ENCODE measurements around the gene RBFA.

RBFA gene

DNA sequence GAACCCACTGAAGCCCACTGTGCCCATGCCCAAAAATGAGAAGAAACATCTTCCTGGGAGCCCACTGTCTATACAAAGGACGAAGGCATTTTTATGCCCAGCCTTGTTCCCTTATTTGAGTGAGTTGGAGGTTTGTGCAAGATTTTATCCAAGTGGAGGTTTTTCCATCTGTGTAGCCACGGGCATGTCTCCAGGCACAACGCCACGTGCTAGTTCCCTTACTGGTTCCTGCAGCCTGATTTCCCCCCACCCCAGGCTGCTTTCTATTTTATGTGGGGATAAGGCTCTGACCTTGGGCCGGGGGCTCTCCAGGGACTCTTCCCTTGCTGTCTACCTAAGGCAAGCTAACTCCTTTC lies 23.7 kb upstream of the RBFA start:
- TF ChIP-seq GATA3 (IDR thresholded peaks at IDR 0.05; ENCODE audit: low read depth, low read length) (no peak), GATA2 (IDR thresholded peaks at IDR 0.05; ENCODE audit: low read depth, low read length) (no peak)

DNA sequence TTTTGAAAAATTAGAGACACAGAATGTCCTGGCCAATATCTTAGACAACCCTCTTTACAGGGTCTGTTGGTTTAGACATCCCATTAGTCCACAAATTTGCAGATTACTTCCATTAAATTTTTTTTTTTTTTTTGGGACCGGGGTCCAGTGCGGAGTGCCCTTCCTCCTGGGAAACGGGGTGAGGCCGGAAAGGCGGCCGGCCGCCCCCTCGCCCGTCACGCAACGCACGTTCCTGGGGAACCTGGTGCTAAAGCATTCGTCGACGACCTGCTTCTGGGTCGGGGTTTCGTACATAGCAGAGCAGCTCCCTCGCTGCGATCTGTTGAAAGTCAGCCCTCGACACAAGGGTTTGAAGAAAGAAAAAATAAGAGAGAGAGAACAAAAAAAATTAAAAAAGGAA lies 21.5 kb upstream of the RBFA start:
- TF ChIP-seq GATA3 (IDR thresholded peaks at IDR 0.05; ENCODE audit: low read depth, low read length) (no peak), GATA2 (IDR thresholded peaks at IDR 0.05; ENCODE audit: low read depth, low read length) (no peak)

DNA sequence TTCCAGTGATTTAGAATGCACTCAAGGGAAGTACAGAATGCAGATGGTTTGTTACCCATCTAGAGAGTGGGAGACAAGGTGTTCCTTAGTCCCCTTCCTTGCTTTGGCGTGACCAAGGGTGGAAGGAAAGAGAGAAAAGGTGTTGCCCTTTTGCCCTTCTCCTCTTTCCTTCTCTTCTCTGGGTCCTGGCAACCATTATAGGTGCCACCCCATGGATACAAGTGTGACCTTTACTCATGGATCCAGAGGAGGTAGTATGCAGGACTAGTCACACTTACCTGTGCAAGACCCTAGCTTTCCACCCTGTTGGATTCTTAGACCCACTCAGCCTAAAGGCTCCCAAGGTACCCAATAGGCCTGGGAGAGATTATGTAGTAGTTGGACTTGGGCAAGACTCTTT lies 11.6 kb upstream of the RBFA start:
- no peak for TF ChIP-seq GATA2 (IDR thresholded peaks at IDR 0.05; ENCODE audit: low read depth, low read length)
- no peak for TF ChIP-seq GATA3 (IDR thresholded peaks at IDR 0.05; ENCODE audit: low read depth, low read length)

DNA sequence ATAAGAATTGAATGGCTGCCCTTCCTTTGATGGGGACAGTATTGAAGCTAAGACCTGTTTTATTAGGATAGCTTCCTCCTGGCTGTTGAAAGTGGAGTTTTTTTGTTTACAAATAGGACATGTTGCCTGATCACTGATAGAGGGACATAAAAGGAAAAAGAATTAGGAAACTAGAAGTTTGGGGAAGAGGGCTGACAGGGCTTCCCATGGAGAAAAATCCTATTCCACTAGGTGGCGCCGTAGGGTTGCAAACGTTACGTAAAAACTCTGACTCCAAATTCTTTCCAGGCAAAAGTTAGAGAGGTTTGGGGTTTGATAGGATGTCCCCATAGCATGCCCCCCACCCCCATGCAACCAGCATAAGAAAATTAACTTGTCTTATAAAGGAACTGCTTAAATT lies 11.1 kb upstream of the RBFA start:
- no peak for TF ChIP-seq GATA3 (IDR thresholded peaks at IDR 0.05; ENCODE audit: low read depth, low read length)
- TF ChIP-seq GATA2 (IDR thresholded peaks at IDR 0.05; ENCODE audit: low read depth, low read length), result no peak

DNA sequence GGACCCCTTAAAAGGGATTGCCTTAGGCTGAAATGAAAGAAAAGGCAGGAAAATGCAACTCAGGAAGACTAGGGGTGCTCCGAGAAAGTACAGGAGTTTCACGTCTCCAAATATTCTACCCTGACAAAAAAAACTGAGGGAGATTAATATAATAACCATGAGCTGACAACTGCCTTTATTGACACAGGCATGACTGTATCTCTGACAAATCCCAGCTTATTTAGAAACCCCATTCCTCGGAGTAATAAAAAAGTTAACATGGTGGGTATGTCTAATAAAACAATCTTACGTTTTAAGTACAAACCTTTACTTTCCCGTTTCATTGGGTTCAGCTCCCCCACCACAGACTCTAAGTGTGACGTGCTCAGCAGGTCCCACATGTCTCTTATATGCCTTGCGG lies 7.9 kb upstream of the RBFA start:
- TF ChIP-seq GATA2 (IDR thresholded peaks at IDR 0.05; ENCODE audit: low read depth, low read length) (no peak), GATA3 (IDR thresholded peaks at IDR 0.05; ENCODE audit: low read depth, low read length) (no peak)

DNA sequence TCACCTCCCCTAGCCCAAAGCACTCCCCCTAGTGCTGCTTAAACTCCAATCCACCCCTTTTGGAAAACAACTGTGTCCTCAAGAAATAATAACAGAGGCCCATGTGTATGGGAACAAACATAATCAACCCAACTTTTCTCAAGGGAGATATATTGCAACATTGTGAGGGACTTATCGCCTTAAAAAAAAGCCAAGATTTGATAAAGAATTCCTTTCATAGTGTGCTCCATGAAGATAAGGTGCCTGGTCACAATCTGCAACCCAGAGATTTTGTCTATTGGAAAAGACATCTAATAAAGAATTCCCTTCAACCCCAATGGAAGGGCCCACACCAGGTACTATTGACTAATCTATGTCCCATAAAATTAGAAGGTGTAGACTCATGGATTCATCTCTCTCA lies 4.5 kb upstream of the RBFA start:
- TF ChIP-seq GATA3 (IDR thresholded peaks at IDR 0.05; ENCODE audit: low read depth, low read length) (no peak), GATA2 (IDR thresholded peaks at IDR 0.05; ENCODE audit: low read depth, low read length) (no peak)

DNA sequence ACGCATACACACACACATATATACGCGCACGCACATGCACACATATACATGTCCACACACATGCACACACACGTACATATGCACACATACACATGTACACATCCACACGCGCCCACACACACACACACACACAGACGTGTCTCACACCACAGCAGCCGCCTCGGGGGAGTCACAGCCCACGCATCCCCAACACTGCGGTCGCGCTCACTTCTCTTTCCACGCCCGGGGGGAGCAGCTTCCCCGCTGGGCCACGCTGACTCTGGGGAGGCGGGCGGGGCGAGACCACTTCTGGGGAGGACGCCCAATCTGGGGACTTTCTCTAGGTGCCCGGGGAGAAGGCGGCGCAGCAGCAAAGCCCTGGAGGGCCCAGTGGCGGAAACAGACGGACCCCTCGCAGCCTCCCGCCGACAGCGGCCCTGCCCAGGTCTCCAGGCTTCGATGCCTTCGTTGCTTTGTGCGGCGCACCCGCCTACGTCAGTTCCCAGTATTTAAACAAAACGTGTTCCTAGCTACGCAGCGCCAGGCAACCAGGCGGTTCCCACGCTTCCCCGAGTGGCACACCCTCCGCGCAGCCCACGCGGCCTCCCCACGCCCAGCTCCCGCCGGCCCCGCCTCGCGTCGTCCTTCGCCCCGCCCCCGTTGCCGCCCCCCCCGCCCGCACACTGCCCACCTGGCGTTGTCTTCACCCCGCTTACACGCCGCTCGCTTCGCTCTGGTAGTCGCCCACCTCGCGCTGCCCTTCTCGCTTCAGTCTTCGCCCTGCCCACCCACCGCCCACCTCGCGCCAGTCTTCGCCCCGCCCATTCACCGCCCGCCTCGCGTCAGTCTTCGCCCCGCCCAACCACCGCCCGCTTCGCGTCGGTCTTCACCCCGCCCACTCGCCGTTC lies 810 bp upstream of the RBFA start:
- no peak for TF ChIP-seq GATA3 (IDR thresholded peaks at IDR 0.05; ENCODE audit: low read depth, low read length)
- no peak for TF ChIP-seq GATA2 (IDR thresholded peaks at IDR 0.05; ENCODE audit: low read depth, low read length)

DNA sequence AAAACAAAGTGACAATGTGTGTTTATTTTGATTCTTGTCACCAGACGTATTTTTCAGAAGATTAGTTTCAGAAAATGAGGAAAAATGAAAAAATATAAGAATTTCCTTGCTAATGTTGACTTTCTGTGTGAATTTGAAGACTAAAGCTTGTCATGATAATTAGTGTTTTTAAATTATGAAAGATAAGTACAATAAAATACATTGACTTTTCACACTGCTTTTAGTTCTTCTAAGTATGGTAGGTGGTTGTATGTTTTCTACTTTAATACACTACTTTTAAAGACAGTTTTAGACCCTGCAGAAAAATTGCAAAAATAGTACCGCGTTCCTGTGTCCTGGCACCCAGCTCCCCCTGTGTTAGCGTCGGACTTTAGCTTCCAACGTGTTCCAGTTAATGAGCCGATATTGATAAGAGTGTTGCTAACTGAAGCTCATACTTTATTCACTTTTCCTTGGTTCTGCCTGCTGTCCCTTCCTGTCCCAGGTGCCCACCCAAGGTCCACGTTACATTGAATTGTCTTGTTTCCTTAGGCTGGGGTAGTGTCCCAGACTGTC lies 695 bp downstream of the RBFA start:
- TF ChIP-seq GATA3 (IDR thresholded peaks at IDR 0.05; ENCODE audit: low read depth, low read length) (no peak), GATA2 (IDR thresholded peaks at IDR 0.05; ENCODE audit: low read depth, low read length) (no peak)

DNA sequence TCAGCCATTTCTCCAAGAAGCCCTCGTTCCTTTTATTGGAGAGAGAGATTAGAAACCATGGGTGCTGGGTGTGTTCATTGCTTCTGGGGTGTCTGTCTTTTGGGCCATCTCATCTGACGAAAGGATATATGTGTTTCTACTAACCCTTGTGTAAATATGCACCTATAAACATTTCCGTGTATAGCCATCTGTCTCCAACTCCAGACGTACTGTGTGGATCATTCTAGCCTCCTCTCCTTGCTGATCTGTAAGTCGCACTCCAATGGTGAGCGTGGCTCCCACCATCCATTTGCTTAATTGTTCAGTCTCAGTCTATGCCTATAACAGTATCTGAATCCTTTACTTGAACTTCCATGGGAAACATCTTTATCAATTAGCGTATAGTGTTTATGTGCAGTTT lies 1.8 kb downstream of the RBFA start:
- TF ChIP-seq GATA3 (IDR thresholded peaks at IDR 0.05; ENCODE audit: low read depth, low read length), result no peak
- TF ChIP-seq GATA2 (IDR thresholded peaks at IDR 0.05; ENCODE audit: low read depth, low read length), result no peak

DNA sequence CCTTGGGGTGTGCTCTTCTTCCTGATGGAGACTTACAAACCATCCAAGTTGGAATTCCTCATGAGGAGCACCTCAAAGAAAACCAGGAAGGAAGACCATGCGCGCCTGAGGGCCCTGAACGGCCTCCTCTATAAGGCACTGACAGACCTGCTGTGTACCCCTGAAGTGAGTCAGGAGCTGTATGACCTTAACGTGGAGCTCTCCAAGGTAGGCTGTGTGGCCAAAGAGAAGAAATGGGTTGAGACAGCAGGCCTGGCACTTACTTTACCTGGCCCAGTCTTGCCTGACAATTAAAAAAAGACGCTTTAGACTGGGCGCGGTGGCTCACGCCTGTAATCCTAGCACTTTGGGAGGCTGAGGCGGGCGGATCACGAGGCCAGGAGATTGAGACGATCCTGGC lies 3.1 kb downstream of the RBFA start:
- no peak for TF ChIP-seq GATA2 (IDR thresholded peaks at IDR 0.05; ENCODE audit: low read depth, low read length)
- no peak for TF ChIP-seq GATA3 (IDR thresholded peaks at IDR 0.05; ENCODE audit: low read depth, low read length)

DNA sequence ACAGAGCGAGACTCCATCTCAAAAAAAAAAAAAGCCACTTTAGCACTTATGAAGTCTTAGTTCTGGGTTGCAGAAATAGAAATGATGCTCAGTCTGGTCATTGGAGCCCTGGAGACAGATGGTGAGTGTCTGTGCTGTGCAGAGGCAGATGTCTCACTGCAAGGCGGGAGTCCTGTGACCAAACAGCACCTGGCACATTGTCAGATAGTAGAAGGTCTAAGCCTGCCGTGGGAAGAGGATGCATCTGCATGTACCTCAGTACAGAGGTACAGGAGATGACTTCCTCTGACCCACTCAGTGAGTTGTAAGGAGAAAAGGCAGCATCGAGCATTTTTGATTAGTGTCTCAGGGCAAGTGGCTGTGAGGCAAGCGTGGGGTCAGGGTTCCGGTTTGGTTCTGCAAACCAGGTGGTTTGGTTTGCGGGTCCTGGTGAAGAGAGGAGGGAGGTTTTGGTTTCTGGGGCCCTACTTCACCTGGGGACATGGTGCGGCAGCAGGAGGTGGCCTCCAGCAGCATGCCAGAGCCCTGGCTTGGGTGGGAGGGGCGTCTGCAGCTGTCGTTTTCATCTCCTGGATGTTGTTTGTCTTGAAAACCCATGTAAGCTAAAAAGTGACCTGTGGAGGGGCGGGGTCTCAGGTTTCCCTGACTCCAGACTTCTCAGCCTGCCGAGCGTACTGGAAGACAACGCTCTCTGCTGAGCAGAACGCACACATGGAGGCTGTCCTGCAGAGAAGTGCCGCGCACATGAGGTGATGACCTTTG lies 3.8 kb downstream of the RBFA start:
- TF ChIP-seq GATA2 (IDR thresholded peaks at IDR 0.05; ENCODE audit: low read depth, low read length), result no peak
- TF ChIP-seq GATA3 (IDR thresholded peaks at IDR 0.05; ENCODE audit: low read depth, low read length), result no peak

DNA sequence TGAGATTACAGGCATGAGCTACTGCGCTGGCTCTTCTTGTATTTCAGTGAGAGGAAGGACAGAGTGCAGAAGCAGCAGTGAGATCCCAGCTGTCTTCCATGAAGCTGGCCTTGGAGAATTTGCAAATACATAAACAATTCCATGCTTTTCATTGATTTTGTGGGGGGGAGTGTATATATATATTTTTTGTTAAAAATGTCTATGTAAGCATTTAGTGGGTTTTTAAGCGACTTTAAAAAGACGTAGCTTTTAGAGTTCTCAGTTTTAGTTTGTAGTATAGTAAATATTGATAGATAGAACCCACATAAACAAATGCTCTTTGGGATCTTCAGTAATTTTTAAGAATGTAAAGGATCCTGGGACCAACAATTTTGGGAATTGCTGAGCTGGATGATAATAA lies 6.3 kb downstream of the RBFA start:
- TF ChIP-seq GATA2 (IDR thresholded peaks at IDR 0.05; ENCODE audit: low read depth, low read length), result no peak

DNA sequence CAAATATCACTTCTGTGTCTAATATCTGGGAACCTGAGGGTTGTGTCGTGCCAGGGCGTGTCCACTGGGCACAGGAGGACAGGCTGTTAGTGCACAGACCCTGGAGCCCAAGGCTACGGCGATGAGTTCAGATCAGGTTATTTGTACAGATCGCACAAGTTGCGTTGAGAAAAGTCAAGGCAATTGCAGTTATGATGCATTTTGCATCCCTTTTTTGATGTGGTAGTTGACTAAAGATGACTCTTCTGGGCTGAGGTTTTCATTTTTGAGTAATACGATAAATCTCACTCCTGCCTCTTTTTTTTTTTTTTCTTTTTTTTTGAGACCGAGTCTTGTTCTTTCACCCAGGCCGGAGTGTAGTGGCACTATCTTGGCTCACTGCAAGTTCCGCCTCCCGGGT lies 7.2 kb downstream of the RBFA start:
- TF ChIP-seq GATA3 (IDR thresholded peaks at IDR 0.05; ENCODE audit: low read depth, low read length) (no peak), GATA2 (IDR thresholded peaks at IDR 0.05; ENCODE audit: low read depth, low read length) (no peak)

DNA sequence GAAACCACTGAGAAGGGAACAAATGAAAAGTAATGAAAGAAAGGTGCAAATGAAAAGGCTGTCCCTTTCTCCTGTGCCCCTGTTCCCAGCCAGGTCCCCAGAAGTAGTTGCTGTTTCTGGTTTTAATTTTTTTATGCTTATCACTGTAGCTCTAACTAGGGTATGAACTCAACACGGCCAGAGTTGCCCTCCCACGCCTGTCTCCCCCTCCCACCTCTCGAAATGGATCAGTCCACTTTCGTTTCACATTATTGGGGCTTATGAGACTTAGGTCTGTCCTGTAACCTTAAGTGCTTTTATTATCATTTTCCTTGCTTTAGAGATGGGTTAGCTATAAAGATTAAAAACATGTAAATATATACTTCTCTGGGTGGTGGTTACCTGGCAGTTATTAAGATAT lies 8.6 kb downstream of the RBFA start:
- TF ChIP-seq GATA3 (IDR thresholded peaks at IDR 0.05; ENCODE audit: low read depth, low read length) (no peak), GATA2 (IDR thresholded peaks at IDR 0.05; ENCODE audit: low read depth, low read length) (no peak)

DNA sequence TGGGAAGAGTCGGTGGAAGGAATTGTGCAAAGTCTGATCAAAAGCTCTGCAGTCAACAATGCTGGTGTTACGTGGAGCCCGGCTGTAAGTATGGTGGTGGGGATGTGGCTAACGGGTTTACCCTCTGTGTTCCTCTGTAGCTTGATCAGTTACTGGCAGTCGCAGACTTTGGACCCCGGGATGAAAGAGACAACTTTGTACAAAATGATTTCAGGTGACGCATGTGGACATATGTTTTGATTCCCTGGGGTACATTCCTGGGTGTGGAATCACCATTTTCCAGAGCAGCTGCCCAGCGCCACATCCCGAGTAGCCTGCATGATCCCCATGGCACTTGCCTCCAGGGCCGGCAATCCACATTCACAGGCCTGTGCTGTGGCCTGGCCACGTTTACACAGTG lies 9.8 kb downstream of the RBFA start:
- TF ChIP-seq GATA3 (IDR thresholded peaks at IDR 0.05; ENCODE audit: low read depth, low read length), result no peak
- TF ChIP-seq GATA2 (IDR thresholded peaks at IDR 0.05; ENCODE audit: low read depth, low read length), result no peak

Measured in SH-SY5Y (cell line).